Thyroid gland (tissue), 4 donors: ENCODE results near the gene COX7A1.

Experiments used
- CTCF ChIP-seq, 6 experiments: fragments of 200-600 bp in 3 of 6; fragments of 450-650 bp in 3 of 6; sonication (generic) in 3 of 6; IDR thresholded peaks; one replicate each; pipeline ENCODE4 v1.5.1; 2016 to 2019; ENCODE audit warnings: antibody characterized with exemption in 6 of 6, mild to moderate bottlenecking in 2 of 6, inconsistent platforms in 1 of 6, moderate library complexity in 1 of 6
- POLR2A ChIP-seq, 2 donors: fragments of 450-650 bp; IDR thresholded peaks; one replicate each; pipeline ENCODE4 v1.6.1; 2017; ENCODE audit warnings: antibody characterized with exemption in 2 of 2, mild to moderate bottlenecking in 2 of 2, moderate library complexity in 1 of 2

GRCh38 chr19:36172852-36173251, 20.6 kb upstream of the COX7A1 start:
- TF ChIP-seq CTCF (IDR thresholded peaks at IDR 0.05) (no peak), POLR2A (IDR thresholded peaks at IDR 0.05) (no peak)
